D341Med (cell line): ENCODE results near the gene KCNK13.
"Not testable (repeated sequence)": the region's sequence is repeated elsewhere in the genome, so short reads cannot be mapped to it uniquely, and the experiment has no call there.

Experiments used
- DNase-seq: peaks from one replicate; pipeline ENCODE4 v3.0.0; 2012; ENCODE audit warnings: low spot score

Gene KCNK13

GRCh38 chr14:90061685-90062126 is at the start of gene KCNK13:
TSS of gene KCNK13 (plus strand) at chr14:90061994. CDS start at chr14:90062206, 212 bp downstream.
- DNase-seq: peak; percentile 73

GRCh38 chr14:90017371-90017770 is 44.4 kb upstream of the KCNK13 start:
- no peak for DNase-seq

DNA sequence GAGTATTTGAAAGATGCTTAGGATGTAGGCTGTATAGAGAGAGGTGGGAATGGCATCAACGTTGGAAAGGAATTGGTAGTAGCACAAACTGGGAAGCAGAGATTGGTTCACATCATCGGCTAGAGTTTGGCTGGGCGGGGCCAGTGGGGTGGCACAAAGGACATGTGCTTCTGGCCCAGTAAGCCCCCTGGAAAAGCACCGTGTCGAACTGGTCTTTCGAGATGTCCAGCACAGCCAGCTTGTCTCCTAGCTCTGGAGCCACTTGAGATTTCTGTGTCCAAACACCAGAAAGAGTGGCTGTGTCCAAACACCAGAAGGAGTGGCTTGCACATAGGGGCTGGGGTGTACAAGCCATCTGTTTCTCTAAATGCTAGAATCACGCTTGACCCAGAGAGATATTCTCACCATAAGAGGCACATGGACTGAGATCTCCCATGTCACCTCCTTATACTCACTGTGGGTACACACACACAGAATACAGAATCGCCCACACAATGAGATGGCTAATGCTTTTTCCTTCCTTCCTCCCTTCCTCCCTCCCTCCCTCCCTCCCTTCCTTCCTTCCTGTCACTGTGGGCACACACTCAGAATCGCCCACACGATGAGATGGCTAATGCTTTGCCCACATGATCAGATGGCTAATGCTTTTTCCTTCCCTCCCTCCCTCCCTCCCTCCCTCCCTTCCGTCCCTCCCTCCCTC is 41.8 kb upstream of the KCNK13 start:
- DNase-seq: no peak

DNA sequence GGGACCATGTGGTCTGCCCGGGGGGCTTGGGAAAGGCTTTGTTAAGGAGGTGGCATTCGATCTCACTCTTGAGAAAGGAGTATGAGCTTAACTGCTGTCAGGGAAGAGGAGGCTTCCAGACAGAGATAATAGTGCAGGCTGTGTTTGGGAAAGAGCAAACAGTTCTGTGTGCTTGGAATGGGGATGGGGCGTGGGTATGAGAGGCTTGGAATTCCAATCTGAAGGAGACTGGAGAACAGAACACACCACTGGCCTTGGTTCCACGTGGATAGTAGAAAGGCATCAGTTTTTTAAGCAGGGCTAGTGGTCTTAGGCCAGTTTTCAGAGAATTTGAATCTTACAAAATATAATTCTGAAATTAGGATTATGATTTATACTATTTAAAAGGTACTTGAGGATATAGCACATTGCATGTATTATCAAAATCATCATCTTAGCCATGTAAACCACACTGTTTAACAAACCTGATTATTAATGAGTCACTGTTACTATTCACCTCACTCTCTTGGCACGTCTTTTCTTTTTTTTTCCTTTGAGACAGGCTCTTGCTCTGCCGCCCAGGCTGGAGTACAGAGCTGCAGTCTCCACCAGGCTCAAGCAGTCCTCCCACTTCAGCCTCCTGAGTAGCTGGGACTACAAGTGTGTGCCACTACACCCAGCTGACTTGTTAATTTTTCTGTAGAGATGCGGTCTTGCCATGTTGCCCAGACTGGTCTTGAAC is 38.5 kb upstream of the KCNK13 start:
- no peak for DNase-seq

DNA sequence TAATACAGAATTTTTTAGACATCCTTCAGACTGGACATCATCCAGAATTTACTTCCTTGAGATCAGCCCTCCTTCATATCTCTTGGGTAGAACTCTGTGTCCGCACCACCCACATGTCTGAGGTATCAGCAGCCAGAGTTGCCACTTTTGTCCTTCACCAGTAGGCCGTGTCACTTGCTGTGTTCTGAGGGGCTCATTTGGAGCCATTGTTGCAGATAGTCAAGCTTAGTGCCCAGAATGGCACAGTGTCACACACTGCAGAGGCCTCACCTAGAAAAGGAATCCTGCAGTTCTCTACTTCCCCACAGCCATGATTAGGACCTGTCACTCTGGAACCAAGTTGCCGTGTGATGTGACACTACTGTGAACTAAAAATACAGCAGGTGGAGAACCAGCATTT is 36.9 kb upstream of the KCNK13 start:
- DNase-seq: no peak

GRCh38 chr14:90026608-90027007 is 35.2 kb upstream of the KCNK13 start:
- DNase-seq: not testable (repeated sequence)

- DNase-seq: no peak
These were observed 34.0 kb upstream of the KCNK13 start for GRCh38 chr14:90027842-90028241.

DNA sequence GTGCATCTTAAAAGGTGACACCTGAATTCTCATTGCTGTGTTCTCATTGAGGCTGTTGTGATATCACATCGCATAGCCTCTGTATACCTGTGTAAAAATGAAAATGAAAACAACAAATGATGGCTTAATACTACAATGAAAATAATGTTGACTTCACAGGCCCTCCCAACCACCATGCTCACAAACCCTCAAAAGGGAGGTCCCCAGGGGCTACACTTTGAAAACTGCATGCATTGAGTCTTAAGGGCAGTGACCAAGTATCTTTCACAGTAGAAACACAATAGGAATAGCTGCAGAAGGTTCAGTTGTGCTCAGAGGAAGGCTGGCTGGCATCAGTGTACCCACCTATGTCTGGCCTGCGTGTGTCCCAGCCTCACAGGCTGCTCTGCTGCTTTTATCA is 27.6 kb upstream of the KCNK13 start:
- DNase-seq: no peak

DNA sequence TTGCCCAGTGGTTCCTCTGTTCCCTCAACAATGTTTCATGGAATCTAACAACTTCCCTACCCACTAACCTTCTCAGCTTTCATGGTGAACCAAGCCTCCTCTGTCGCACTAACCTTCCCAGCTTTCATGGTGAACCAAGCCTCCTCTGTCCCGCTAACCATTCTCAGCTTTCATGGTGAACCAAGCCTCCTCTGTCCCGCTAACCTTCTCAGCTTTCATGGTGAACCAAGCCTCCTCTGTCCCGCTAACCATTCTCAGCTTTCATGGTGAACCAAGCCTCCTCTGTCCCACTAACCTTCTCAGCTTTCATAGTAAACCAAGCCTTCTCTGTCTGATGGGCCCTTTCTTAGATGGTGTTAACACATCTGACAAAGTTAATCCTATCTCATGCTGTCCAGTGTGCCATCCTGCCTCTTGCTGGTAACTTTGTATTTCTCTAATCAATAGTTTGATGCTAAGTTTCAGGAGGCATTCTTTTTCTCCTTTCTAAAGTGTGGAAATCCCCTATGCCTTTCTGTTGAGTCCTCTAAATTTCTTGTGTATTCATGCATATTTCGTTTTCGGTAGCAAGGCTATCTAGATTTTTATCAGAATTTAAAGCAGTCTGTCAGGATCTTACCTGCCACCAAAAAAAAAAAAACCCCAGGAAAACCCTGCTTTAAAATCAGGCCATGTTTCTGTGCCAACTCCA is 26.8 kb upstream of the KCNK13 start:
- no peak for DNase-seq

- DNase-seq: no peak
These were observed 22.4 kb upstream of the KCNK13 start for GRCh38 chr14:90039253-90040010.

DNA sequence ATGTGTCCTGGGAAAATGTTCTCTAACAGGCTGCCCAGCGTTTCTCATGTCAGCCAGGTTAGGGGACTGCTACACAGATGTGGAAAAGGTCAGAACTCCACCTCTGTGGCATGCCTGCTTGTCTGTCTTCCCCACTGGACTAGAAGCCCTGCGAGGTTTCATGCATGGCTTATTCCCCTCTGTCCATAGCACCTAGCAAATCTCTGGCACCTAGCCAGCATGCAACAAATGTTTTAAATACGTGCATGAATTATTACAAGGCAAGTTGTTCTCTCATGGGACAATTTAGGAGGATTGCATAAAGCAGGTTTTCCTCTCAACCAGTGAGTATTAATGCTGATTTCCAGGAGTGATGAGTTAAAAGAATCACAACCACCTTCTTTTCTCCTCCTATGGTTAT is 21.4 kb upstream of the KCNK13 start:
- DNase-seq: no peak

DNA sequence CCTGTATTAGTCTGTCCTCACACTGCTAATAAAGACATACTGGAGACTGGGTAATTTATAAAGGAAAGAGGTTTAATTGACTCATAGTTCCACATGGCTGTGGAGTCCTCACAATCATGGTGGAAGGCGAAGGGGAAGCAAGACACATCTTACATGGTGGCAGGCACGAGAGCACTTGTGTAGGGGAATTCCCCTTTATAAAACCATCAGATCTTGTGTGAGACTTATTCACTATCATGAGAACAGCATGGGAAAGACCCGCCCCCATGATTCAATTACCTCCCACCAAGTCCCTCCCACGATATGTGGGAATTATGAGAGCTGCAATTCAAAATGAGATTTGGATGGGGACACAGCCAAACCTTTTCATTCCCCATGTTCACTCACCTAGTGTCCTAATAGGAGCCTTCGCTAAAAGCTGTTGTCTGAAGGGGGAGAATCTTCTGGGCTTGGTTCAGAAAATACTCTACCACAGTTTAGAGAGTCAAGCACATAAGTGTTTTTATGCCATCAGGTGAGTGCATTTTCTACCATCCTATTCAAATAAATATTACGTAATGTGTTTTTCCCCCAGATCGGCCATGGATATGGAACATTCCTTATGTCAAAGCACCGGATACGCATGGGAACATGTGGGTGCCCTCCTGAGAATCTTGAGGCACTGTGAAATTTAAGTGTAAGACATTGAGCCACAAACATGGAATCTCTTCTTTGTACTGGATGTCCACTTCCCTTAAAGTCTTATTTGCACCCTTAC is 19.1 kb upstream of the KCNK13 start:
- DNase-seq: no peak

GRCh38 chr14:90045616-90046015 is 16.2 kb upstream of the KCNK13 start:
- DNase-seq: no peak

DNA sequence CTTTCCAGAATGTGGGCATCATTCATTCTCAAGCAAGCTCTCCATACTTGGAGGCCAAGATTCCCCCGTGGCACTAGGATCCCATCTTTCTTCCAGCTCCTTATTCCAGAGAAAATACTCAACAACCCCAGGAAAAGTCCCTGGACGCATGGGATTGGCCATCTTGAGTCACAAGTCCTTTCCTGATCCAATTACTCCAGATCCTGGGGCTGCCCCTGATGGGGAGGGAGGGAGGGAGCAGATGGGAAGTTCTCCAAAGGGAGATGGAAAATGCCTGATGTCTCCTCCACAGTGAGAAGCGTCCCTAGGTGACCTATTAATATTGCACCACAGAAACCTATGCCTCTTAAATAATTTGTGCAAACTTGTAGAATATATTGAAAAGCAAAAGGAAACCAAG is 12.4 kb upstream of the KCNK13 start:
- DNase-seq: no peak

DNA sequence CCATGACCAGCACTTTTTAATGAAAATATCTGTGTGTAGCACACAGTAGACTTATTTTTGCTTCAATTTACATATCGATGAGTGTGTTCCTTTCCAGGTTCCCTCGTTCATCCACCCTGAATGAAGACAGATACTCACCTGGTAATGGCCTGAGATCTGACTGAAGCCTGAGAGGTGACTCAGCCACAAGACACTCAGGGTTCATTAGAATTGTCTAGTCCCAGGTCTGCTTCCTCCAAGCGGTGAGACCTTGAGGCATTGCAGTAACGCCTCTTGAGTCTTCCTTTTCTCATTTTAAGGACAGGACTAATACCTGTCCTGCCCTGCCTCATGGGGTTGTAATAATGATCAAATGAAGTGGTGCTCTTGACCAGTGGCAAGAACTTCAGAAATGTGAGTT is 11.5 kb upstream of the KCNK13 start:
- no peak for DNase-seq

DNA sequence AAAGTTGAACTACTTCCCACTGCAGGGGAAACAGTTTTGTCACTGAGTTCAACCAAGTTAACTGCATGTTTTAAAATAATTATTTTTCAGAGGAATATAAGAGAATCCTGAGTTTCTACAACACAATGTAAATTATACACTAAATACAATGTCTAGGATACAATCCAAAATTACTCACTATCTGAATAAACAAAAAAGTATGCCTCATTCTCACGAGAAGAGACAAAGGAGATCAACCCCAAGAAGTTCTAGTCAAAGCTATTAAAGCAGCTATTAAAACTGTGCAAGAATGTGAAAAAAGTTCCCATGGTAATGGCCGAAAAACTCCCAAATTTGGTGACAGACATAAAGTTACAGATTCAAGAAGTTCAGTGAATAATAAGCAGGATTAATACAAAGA is 8.8 kb upstream of the KCNK13 start:
- no peak for DNase-seq

- no peak for DNase-seq
These were observed 7.0 kb upstream of the KCNK13 start for GRCh38 chr14:90054803-90055202.

GRCh38 chr14:90056826-90057225 is 5.0 kb upstream of the KCNK13 start:
- no peak for DNase-seq

GRCh38 chr14:90058876-90059458 is 2.8 kb upstream of the KCNK13 start:
- no peak for DNase-seq

- peak; percentile 92 for DNase-seq
These were observed 1.4 kb upstream of the KCNK13 start for GRCh38 chr14:90060312-90060964.
